ENCODE data around the gene MED13.

DNA sequence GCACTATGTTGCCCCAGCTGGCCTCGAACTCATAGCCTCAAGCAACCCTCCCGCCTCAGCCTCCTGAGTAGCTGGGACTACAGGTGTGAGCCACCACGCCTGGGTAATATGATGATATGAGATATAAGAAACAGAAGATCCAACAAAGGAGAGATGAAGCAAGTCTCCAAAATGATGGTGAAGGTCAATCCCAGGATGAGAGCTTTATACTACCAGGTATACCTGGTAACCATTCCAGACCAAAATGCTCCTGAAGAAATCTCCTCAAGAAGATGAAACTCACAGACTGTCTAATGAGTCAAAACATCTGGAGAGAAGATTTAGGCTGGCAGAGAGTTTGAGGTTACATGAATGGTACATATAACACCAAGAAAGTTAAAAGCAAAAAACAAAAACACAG, 161.8 kb downstream of the MED13 start:
- TF ChIP-seq, protein P1, sequence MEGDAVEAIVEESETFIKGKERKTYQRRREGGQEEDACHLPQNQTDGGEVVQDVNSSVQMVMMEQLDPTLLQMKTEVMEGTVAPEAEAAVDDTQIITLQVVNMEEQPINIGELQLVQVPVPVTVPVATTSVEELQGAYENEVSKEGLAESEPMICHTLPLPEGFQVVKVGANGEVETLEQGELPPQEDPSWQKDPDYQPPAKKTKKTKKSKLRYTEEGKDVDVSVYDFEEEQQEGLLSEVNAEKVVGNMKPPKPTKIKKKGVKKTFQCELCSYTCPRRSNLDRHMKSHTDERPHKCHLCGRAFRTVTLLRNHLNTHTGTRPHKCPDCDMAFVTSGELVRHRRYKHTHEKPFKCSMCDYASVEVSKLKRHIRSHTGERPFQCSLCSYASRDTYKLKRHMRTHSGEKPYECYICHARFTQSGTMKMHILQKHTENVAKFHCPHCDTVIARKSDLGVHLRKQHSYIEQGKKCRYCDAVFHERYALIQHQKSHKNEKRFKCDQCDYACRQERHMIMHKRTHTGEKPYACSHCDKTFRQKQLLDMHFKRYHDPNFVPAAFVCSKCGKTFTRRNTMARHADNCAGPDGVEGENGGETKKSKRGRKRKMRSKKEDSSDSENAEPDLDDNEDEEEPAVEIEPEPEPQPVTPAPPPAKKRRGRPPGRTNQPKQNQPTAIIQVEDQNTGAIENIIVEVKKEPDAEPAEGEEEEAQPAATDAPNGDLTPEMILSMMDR (IDR thresholded peaks at IDR 0.05 in 2 of 3, conservative IDR thresholded peaks at IDR 0.05 in 1 of 3; ENCODE audit: borderline replicate concordance in 1 of 3, insufficient read depth in 1 of 3, low read depth in 2 of 3, low read length in 2 of 3): no peak
- TF ChIP-seq POLR2A (IDR thresholded peaks at IDR 0.05; ENCODE audit: borderline replicate concordance, extremely low read depth, insufficient read depth, insufficient read length) (no peak), RAD21 (IDR thresholded peaks at IDR 0.05; ENCODE audit: low read depth) (no peak), EZH2 (IDR thresholded peaks at IDR 0.05) (no peak), CEBPB (IDR thresholded peaks at IDR 0.05; ENCODE audit: low read depth) (no peak), JUND (IDR thresholded peaks at IDR 0.05) (no peak)
- TF ChIP-seq, protein P2, sequence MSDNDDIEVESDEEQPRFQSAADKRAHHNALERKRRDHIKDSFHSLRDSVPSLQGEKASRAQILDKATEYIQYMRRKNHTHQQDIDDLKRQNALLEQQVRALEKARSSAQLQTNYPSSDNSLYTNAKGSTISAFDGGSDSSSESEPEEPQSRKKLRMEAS (IDR thresholded peaks at IDR 0.05): no peak
- TF ChIP-seq, protein P3, sequence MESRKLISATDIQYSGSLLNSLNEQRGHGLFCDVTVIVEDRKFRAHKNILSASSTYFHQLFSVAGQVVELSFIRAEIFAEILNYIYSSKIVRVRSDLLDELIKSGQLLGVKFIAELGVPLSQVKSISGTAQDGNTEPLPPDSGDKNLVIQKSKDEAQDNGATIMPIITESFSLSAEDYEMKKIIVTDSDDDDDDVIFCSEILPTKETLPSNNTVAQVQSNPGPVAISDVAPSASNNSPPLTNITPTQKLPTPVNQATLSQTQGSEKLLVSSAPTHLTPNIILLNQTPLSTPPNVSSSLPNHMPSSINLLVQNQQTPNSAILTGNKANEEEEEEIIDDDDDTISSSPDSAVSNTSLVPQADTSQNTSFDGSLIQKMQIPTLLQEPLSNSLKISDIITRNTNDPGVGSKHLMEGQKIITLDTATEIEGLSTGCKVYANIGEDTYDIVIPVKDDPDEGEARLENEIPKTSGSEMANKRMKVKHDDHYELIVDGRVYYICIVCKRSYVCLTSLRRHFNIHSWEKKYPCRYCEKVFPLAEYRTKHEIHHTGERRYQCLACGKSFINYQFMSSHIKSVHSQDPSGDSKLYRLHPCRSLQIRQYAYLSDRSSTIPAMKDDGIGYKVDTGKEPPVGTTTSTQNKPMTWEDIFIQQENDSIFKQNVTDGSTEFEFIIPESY (IDR thresholded peaks at IDR 0.05; ENCODE audit: extremely low read depth, insufficient replicate concordance, low read length): no peak

All from HCT116 (cell line).